Activated T-helper 17 cell treated with anti-CD3 and anti-CD28 coated beads, Interleukin-2, amount 50 U/mL, for 72 hours (primary cell): ENCODE measurements around the gene SERPINB7. TPM values are rescaled to one million over a fixed set of nuclear protein-coding genes. Genes with fewer than 3 reads are reported as not detected.

Experiments
- ATAC-seq: fragments of 150-1000 bp; cut with Tn5 transposase; replicated peaks from 2 replicates; pipeline ENCODE4 v1.10.0; 2021; ENCODE audit warnings: mild to moderate bottlenecking, moderate library complexity
- H3K27ac Mint-ChIP-seq: one replicate; pipeline ENCODE4 v1.8.0; 2022; ENCODE audit warnings: mixed read lengths
- H3K27me3 Mint-ChIP-seq: one replicate; pipeline ENCODE4 v1.8.0; 2022; ENCODE audit warnings: mixed read lengths
- H3K36me3 Mint-ChIP-seq: one replicate; pipeline ENCODE4 v1.8.0; 2022; ENCODE audit warnings: low read depth, mild to moderate bottlenecking, mixed read lengths
- H3K4me1 Mint-ChIP-seq: one replicate; pipeline ENCODE4 v1.8.0; 2022; ENCODE audit warnings: mixed read lengths
- H3K4me3 Mint-ChIP-seq: one replicate; pipeline ENCODE4 v1.8.0; 2022; ENCODE audit warnings: mild to moderate bottlenecking, mixed read lengths
- H3K9me3 Mint-ChIP-seq: one replicate; pipeline ENCODE4 v1.8.0; 2022; ENCODE audit warnings: mixed read lengths
- total RNA-seq, 2 donors: library from RNA; stranded (reverse); gene quantifications; one replicate each; pipeline ENCODE4 v1.2.3, GENCODE V29; 2022

SERPINB7 gene
- total RNA-seq, 2 donors from 2014 or later, result not detected

DNA sequence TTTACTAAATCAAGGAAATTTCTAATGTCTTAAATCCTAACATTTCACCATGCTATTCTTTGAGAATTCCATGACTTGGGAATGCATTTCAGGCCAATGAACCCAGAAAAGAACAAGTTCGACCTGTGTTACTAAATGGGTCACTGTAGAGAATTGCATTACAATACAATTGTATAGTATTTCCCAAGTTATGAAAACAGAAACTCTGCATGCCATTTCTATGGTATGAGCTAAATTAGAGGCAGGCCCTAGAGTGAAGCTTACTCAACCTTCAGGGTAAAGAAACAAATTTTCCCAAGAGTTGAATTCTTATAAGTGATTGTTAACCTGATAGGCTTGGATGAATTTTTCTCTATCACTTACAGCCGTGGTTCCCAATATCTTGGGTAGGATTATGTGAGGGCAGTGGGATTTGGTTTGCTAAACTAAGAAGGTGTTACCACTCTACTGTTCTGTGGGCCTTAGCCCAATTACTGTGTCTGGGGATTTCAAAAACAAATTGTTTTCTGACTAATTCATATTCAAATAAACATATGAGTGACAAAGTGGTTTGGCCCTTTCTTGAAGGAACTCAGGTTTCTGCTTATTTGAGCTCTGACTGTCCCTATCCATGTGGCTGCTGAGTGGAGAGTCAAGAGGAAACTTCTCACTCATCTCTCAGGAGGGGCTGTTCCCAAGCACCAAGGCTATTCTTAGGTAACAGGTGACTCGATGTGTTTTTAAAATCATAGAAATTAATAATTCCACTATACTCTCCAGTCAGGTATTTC, 11.2 kb upstream of the SERPINB7 start:
- no peaks in the 10 kb centered on the region for H3K36me3 Mint-ChIP-seq
- no peaks in the 10 kb centered on the region for H3K27me3 Mint-ChIP-seq
- H3K27ac Mint-ChIP-seq, result no peak overlapping the region
- H3K4me3 Mint-ChIP-seq, result no peak overlapping the region
- no peaks in the 10 kb centered on the region for H3K4me1 Mint-ChIP-seq
- ATAC-seq, result no peak
- peaks cover 7% of the 10 kb centered on the region for H3K9me3 Mint-ChIP-seq

DNA sequence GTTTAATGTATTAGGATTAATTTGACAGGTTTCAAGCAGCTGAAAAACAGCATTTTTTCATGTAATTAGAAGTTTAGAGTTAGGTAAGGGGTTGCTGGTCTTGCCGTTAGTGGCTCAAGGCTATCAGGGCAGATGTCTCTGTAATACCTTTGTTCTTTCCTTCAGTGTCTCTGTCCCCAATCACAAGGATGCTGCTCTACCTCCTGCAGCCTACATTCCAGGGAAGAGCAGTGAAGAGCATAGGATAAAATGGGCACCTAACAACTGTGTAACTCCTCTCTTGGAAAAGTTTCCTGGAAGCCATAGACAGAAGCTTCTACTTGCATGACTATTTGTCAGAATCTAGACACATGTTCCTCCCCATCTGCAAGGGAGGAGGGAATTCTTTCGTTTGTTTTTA, 9.4 kb upstream of the SERPINB7 start:
- no peaks in the 10 kb centered on the region for H3K36me3 Mint-ChIP-seq
- no peaks in the 10 kb centered on the region for H3K27me3 Mint-ChIP-seq
- H3K9me3 Mint-ChIP-seq, result no peaks in the 10 kb centered on the region
- no peak for ATAC-seq
- no peaks in the 10 kb centered on the region for H3K4me1 Mint-ChIP-seq
- H3K4me3 Mint-ChIP-seq, result no peak overlapping the region
- no peak overlapping the region for H3K27ac Mint-ChIP-seq

DNA sequence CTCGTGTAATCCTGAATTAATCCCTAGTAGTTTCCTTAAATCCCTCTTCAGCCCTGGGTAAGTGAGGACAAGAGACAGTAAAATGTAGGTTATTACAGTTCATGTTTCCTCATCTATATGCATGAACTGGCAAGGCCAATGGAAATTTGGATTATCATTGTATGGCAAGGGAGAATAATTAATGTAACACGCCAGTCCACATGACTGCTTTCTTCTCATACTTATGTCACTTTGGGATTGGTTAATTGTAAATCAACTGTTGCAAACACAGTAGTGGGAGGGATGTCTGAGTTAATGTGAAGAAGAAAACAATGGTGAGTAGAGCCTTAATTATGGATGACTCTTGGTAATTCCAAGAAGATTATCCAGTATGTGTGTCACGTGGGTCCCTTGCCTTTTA, 1.7 kb upstream of the SERPINB7 start:
- Mint-ChIP-seq H3K27ac (no peak overlapping the region), H3K4me1 (no peaks in the 10 kb centered on the region)

DNA sequence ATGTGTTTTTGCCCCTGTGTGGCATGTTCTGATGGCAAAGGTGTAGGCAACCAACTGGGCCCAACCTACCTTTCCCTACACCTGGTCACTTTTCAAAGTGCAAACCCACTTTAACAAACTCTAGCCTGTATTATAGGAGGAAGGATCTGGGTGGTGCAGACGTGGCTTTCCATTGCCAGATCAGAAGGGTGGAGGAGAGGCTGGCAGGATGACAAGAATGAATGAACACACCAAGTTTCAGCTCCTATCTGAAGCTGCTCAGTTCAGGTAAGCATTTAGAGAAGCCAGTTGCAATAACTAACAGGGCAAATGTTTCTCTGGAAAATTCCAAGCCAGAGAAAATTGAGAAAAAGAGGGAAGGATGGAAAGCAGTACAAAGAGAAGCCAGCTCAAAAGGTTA, 707 bp upstream of the SERPINB7 start:
- H3K27me3 Mint-ChIP-seq, result peaks cover 3% of the 10 kb centered on the region

More for the DNA sequence above, 1.7 kb upstream of the SERPINB7 start:
- H3K27me3 Mint-ChIP-seq, result peaks cover 3% of the 10 kb centered on the region
- no peak for ATAC-seq
- no peaks in the 10 kb centered on the region for H3K9me3 Mint-ChIP-seq
- H3K36me3 Mint-ChIP-seq, result no peaks in the 10 kb centered on the region
- no peak overlapping the region for H3K4me3 Mint-ChIP-seq

DNA sequence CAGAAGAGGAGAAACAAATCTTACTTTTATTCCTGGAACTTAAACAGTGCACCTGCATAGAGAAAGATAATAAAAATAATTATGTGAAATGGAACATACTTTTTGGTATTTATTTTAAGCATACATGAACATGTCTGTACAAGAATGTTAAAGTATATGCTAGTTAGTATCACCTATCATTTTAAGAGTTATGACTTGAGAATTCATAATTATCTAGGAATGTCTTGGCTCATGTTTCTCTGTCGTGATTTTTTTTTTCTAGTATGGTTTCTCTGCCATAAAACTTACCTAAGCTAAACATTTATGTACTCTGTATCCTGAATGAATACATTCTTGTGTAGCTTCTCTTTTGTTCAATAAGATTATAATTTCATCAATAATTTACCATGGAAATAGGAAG, 4.2 kb downstream of the SERPINB7 start:
- Mint-ChIP-seq H3K27ac (no peak overlapping the region), H3K4me3 (no peak overlapping the region), H3K36me3 (no peaks in the 10 kb centered on the region), H3K4me1 (no peaks in the 10 kb centered on the region), H3K9me3 (no peaks in the 10 kb centered on the region), H3K27me3 (no peaks in the 10 kb centered on the region)
- ATAC-seq, result no peak

More for the DNA sequence above, 707 bp upstream of the SERPINB7 start:
- H3K4me1 Mint-ChIP-seq, result no peaks in the 10 kb centered on the region
- H3K9me3 Mint-ChIP-seq, result no peaks in the 10 kb centered on the region
- no peak overlapping the region for H3K4me3 Mint-ChIP-seq
- no peak overlapping the region for H3K27ac Mint-ChIP-seq
- no peak for ATAC-seq
- no peaks in the 10 kb centered on the region for H3K36me3 Mint-ChIP-seq

DNA sequence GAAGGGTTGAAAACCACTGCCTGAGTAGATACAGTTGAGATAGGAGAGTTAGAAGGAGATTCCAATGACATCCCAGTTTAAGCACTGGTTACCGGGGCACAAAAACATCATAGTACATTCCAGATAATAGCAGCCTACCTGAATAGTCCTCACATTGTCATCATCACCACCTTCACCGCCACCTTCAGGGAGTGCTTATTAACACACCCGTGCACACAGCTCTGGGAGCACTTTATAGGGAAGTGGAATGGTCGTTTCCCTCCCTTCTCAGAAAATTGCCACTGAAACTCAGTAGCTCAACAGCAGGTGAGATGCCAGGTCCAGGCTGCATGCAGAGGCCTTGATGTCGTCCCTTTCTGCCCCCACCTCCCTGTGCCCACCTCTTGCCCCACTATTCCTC, 8.2 kb downstream of the SERPINB7 start:
- no peaks in the 10 kb centered on the region for H3K36me3 Mint-ChIP-seq
- H3K27ac Mint-ChIP-seq, result no peak overlapping the region
- no peak for ATAC-seq
- no peaks in the 10 kb centered on the region for H3K27me3 Mint-ChIP-seq
- H3K9me3 Mint-ChIP-seq, result no peaks in the 10 kb centered on the region
- no peaks in the 10 kb centered on the region for H3K4me1 Mint-ChIP-seq
- H3K4me3 Mint-ChIP-seq, result no peak overlapping the region

DNA sequence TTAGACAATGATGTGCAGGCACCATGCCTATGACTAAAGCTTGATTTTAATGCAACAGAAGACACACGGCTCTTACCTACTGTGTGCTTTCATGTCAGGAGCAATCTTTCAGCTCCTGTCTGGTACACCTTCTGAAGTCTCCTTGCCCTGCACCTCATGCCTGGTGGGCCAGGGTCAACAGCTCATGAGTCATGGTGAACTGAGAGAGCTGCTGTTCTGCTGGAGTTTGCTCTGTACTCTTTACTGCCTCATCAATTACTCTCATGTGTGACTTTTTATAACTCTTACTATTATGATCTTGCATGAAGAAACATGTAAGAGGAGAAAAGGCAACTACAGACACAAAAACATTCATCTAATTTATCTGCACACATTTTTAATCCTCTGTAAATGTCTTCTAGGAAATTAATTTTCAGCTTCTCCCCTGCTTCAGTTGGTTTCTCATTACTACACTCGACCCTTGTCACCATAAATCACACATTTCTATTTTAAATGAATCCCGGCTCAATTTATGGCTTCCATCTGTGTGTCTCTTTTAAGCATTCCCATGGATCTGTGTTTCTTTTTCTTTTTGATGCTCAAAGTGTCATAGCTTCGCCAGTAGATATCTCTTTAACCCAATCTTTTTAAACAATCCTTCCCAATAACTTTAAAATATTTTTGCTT, 9.7 kb downstream of the SERPINB7 start:
- no peak overlapping the region for H3K27ac Mint-ChIP-seq
- no peaks in the 10 kb centered on the region for H3K27me3 Mint-ChIP-seq
- H3K9me3 Mint-ChIP-seq, result no peaks in the 10 kb centered on the region
- H3K36me3 Mint-ChIP-seq, result no peaks in the 10 kb centered on the region
- no peaks in the 10 kb centered on the region for H3K4me1 Mint-ChIP-seq
- no peak overlapping the region for H3K4me3 Mint-ChIP-seq
- no peak for ATAC-seq

DNA sequence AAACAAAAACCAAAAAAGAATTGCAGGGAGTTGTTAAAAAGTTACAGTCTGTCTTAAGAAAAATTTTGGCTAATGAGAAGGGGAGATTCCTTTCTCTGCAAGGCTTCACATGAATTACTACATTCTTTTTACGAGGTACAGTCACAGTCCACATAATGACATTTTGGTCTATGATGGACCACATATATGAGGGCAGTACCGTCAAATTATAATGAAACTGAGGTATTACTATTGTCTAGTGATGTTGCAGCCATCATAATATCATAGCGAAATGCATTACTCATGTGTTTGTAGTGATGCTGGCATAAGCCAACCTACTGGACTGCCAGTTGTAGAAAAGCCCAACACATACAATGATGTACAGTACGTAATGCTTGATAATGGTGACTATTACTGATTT, 12.5 kb downstream of the SERPINB7 start:
- Mint-ChIP-seq H3K9me3 (no peaks in the 10 kb centered on the region), H3K4me3 (no peak overlapping the region), H3K27ac (no peak overlapping the region), H3K27me3 (no peaks in the 10 kb centered on the region), H3K36me3 (no peaks in the 10 kb centered on the region), H3K4me1 (no peaks in the 10 kb centered on the region)
- no peak for ATAC-seq

DNA sequence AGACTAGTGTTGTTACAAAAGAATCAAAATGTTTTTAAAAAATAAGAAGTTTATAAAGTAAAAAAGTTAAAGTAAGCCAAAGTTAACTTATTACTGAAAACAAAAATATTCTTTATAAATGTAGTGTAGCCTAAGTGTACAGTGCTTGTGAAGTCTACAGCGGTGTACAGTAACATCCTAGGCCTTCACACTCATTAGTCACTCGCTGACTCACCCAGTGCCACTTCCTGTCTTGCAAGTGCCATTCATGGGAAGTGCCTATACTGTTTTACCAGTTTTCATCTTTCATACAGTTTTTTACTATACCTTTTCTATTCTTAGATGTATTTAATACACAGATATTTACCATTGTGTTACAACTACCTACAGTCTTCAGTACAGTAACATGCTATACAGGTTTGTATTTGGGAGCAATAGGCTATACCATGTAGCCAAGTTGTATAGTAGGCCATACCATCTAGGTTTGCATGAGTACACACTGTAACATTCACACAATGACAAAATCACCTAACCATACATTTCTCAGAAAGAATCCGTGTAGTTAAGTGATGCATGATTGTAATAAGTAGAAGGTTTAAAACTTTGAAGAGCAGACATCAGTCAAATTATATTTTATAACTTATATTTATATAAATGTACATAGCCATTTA, 13.4 kb downstream of the SERPINB7 start:
- peak; percentile 99 for ATAC-seq
- no peaks in the 10 kb centered on the region for H3K27me3 Mint-ChIP-seq

DNA sequence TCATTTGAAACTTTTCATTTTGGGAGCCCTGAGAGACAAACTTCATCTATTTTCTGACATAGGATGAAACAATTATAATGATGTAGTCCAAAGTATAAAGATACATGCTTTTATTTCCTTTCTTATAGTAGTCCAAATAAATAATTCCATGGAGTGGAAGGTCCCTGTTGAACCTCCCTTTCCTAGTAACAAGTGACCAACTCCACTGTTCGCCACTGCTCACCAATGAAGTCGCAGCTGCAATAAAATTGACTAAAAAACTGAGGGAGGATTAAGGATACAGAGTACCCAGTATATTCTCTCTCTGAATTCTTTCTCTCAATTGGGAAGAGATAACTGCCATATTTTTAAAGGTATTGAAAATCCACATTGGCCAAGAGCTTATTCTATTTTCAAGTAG, 14.1 kb downstream of the SERPINB7 start:
- ATAC-seq, result no peak

More for the DNA sequence above, 13.4 kb downstream of the SERPINB7 start:
- Mint-ChIP-seq H3K27ac (no peak overlapping the region), H3K4me1 (no peaks in the 10 kb centered on the region), H3K36me3 (no peaks in the 10 kb centered on the region), H3K4me3 (no peak overlapping the region), H3K9me3 (no peaks in the 10 kb centered on the region)

DNA sequence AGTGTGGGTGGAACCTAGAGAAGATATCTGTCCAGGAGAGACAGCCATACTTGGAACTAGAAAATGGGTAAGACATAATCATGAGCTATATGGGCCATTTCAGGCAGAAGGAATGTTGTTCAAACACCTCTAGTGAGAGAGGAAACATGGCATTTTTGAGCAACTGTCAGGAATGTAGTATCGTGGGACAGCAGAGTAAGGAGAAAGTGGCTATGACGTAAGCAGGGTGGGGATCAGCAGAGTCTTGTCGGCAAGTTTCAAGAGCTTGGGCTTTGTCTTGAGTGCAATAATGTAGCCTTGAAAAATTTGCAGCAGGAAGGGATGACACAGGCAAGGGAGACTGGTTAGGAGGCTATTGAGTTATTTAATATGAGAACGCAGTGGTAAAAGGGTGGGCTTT, 20.4 kb downstream of the SERPINB7 start:
- peaks cover 5% of the 10 kb centered on the region for H3K27me3 Mint-ChIP-seq
- H3K9me3 Mint-ChIP-seq, result no peaks in the 10 kb centered on the region
- H3K4me1 Mint-ChIP-seq, result no peaks in the 10 kb centered on the region
- H3K27ac Mint-ChIP-seq, result no peak overlapping the region
- no peak overlapping the region for H3K4me3 Mint-ChIP-seq
- ATAC-seq, result no peak
- H3K36me3 Mint-ChIP-seq, result no peaks in the 10 kb centered on the region

More for the DNA sequence above, 14.1 kb downstream of the SERPINB7 start:
- no peaks in the 10 kb centered on the region for H3K9me3 Mint-ChIP-seq
- H3K4me1 Mint-ChIP-seq, result no peaks in the 10 kb centered on the region
- H3K27ac Mint-ChIP-seq, result no peak overlapping the region
- H3K4me3 Mint-ChIP-seq, result no peak overlapping the region
- H3K27me3 Mint-ChIP-seq, result no peaks in the 10 kb centered on the region
- no peaks in the 10 kb centered on the region for H3K36me3 Mint-ChIP-seq

DNA sequence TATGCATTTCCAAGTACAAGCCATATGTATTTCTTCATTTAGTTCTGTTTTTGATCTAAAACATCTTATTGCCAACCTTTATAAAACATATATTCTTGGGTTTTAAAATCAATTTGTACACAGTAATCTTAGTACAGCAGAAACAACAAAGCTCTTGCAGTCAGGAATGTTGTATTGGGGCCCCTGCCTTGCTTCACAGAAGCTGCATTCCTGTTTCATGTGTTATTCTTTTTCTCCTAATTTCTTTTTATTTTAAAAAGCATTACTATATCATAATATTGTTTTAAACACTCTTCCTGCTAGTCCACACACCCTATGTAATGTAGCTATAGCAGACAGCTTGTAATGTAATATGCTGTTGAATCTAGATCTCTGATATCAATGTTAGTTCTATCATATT, 24.0 kb downstream of the SERPINB7 start:
- Mint-ChIP-seq H3K9me3 (no peaks in the 10 kb centered on the region), H3K27ac (no peak overlapping the region), H3K27me3 (peaks cover 5% of the 10 kb centered on the region), H3K4me1 (no peaks in the 10 kb centered on the region), H3K36me3 (no peaks in the 10 kb centered on the region), H3K4me3 (no peak overlapping the region)
- ATAC-seq, result no peak

DNA sequence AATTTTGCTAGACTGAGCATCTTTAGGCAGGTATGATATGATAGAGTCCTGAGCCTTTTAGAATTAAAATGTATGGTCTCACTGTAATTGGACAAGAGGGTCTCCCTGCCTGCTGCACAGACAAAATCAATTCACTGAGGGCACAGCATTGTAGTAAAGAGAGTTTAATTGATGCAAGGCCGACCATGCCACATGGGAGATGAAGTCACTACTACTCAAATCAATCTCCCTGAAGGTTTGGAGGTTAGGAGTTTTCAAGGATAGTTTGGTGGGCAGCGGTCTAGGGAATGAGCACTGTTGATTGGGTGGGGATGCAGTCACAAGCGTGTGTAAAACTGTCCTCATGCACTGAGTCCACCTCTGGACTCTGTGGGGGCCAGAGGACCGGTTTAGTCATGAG, 26.1 kb downstream of the SERPINB7 start:
- Mint-ChIP-seq H3K4me3 (no peak overlapping the region), H3K4me1 (no peaks in the 10 kb centered on the region), H3K9me3 (no peaks in the 10 kb centered on the region), H3K27ac (no peak overlapping the region), H3K36me3 (no peaks in the 10 kb centered on the region), H3K27me3 (peaks cover 3% of the 10 kb centered on the region)
- no peak for ATAC-seq

DNA sequence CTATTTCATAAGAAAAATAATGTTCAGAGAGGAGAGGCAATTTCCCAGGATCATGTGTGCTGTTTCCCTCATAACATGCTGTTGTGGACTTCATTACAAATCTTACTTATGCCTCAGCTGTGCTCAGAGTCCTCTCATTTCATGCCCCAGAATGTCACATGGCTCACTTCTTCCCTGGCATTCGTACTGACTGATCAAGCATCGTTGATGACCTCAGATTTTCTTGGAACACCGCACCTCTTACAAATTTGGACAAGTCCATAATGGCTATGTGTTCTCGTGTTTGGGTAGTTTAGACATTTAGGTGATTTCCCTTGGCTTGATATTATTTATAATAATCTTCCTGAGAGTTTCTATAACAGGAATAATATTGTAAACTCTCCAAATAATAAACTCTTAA, 32.9 kb downstream of the SERPINB7 start:
- H3K4me3 Mint-ChIP-seq, result no peak overlapping the region
- no peaks in the 10 kb centered on the region for H3K36me3 Mint-ChIP-seq
- no peaks in the 10 kb centered on the region for H3K9me3 Mint-ChIP-seq
- no peak overlapping the region for H3K27ac Mint-ChIP-seq
- ATAC-seq, result no peak
- H3K27me3 Mint-ChIP-seq, result peaks cover 18% of the 10 kb centered on the region
- H3K4me1 Mint-ChIP-seq, result no peaks in the 10 kb centered on the region
